ENCODE data around the gene CRYGN.

CRYGN gene

DNA sequence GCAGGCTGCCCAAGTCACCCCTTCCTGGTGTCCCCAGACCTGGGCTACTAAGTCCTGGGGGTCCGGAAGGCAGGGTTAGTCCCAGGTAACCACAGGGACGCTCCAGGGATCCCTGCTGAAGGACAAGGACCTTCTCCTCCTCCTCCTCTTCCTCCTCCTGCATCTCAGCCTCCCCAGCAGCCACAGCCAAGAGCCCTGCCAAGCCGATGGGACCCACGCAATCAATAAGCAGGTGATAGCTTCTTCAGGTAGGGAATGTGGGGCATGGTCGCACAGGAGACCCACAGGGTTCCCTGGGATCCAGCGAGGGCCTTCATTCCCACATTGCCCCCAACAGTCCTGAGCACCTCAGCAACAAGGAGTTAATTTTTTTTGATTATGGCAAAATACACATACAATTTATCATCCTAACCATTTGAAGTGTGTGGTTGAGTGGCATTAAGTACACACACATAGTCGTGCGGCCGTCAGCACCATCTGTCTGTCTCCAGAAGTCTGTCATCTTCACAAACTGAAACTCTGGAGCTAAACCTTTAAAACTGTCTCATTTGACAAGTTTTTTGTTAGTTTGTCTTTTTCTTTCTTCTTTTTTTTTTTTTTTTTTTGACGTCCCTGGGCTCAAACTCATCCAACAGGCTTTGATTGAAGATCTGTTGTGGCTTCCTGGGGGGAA lies 12.1 kb downstream of the CRYGN start:
- no peaks in the 10 kb centered on the region for H3K27me3 Mint-ChIP-seq
- H3K9me3 Mint-ChIP-seq: no peaks in the 10 kb centered on the region
- H3K27ac Mint-ChIP-seq: peak overlapping the region; percentile 65
- H3K36me3 Mint-ChIP-seq: no peaks in the 10 kb centered on the region
- no peak overlapping the region for H3K4me3 Mint-ChIP-seq
- peaks cover 52% of the 10 kb centered on the region for H3K4me1 Mint-ChIP-seq

GRCh38 chr7:151426904-151427704 lies 12.8 kb downstream of the CRYGN start:
- H3K36me3 Mint-ChIP-seq: no peaks in the 10 kb centered on the region
- peaks cover 48% of the 10 kb centered on the region for H3K4me1 Mint-ChIP-seq
- no peak overlapping the region for H3K4me3 Mint-ChIP-seq
- H3K9me3 Mint-ChIP-seq: no peaks in the 10 kb centered on the region
- no peak overlapping the region for H3K27ac Mint-ChIP-seq
- no peaks in the 10 kb centered on the region for H3K27me3 Mint-ChIP-seq

DNA sequence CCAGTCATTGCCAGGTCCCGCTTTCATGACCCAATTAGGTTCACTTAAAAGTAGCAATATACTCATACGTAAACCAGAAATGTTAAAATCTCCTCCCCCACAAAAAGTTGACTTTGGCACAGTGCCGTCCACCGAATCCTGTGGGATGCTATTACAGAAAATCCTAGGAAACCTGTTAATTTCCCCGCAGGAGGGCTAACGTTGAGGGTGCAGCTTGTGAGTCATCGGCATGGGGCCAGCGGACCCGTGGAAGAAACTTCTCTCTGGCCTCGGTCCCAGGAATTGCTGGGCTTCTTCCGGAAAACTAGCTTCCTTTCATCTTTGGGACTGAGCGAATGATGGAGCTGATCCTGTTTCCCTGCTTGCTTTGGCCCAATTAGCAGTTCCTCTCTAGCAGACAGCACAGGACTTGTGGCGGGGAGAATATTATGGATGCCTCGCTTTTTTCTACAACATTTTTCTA lies 13.5 kb downstream of the CRYGN start:
- no peaks in the 10 kb centered on the region for H3K27me3 Mint-ChIP-seq
- H3K4me3 Mint-ChIP-seq: no peak overlapping the region
- no peaks in the 10 kb centered on the region for H3K36me3 Mint-ChIP-seq
- no peak overlapping the region for H3K27ac Mint-ChIP-seq
- no peaks in the 10 kb centered on the region for H3K9me3 Mint-ChIP-seq
- H3K4me1 Mint-ChIP-seq: peaks cover 44% of the 10 kb centered on the region

GRCh38 chr7:151425670-151426440 lies 14.1 kb downstream of the CRYGN start:
- no peak overlapping the region for H3K27ac Mint-ChIP-seq
- peaks cover 39% of the 10 kb centered on the region for H3K4me1 Mint-ChIP-seq
- H3K36me3 Mint-ChIP-seq: no peaks in the 10 kb centered on the region
- H3K4me3 Mint-ChIP-seq: no peak overlapping the region
- H3K9me3 Mint-ChIP-seq: no peaks in the 10 kb centered on the region
- H3K27me3 Mint-ChIP-seq: no peaks in the 10 kb centered on the region

DNA sequence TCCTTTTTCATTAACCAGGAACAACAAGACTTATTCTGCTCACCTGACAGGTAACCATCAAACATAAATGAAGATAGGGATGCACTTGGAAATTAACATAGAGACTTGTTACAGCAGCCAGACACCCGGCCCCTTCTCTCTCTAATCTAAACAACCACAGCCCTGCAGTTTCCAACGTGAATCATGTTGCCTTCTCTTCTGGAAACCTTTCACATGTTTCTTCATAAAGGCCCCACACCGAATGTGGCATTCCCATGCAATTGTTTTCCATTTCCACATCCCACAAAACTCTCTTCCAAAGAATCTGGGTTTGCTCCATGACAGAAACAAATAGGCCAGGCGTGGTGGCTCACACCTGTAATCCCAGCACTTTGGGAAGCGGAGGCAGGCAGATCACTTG lies 15.1 kb downstream of the CRYGN start:
- Mint-ChIP-seq H3K4me3 (no peak overlapping the region), H3K36me3 (no peaks in the 10 kb centered on the region), H3K27ac (no peak overlapping the region), H3K9me3 (no peaks in the 10 kb centered on the region), H3K4me1 (peaks cover 29% of the 10 kb centered on the region), H3K27me3 (no peaks in the 10 kb centered on the region)

DNA sequence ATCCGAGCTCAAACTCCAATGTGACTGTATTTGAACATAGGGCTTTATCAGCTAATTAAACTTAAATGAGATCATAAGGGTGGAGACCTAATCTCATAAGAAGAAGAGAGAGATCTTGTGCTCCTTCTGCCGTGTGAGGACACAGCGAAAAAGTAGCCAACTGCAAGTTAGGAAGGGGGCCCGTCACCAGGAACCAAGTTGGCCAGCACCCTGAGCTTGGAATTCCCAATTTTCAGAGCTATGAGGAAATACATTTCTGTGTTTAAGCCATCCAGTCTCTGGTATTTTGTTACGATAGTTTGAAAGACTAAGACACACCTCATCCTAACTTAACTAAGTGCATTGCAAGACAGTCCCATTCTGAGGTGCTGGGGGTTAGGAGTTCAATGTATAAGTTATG lies 16.0 kb downstream of the CRYGN start:
- Mint-ChIP-seq H3K27ac (no peak overlapping the region), H3K27me3 (no peaks in the 10 kb centered on the region), H3K4me3 (no peak overlapping the region), H3K9me3 (no peaks in the 10 kb centered on the region), H3K36me3 (no peaks in the 10 kb centered on the region), H3K4me1 (peaks cover 21% of the 10 kb centered on the region)

DNA sequence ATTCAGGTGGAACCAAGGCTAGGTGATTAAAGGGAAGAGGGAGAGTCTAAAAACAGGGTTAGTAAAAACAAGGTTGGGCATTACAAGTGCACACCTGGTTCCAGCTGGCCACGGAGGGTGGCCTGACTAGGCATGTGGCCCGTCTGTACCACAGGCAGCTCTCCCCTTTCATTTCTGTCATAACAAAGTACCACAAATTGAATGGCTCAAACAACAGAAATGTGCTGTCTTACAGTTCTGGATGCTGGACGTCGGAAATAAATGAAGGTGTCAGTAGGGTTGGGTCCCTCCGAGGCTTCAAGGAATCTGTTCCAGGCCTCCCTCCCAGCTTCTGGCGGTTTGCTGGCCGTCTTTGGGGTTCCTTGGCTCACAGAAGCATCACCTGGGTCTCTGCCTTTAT lies 16.7 kb downstream of the CRYGN start:
- H3K27me3 Mint-ChIP-seq: no peaks in the 10 kb centered on the region
- peaks cover 2% of the 10 kb centered on the region for H3K36me3 Mint-ChIP-seq
- no peak overlapping the region for H3K4me3 Mint-ChIP-seq
- H3K9me3 Mint-ChIP-seq: no peaks in the 10 kb centered on the region
- no peak overlapping the region for H3K27ac Mint-ChIP-seq
- H3K4me1 Mint-ChIP-seq: peaks cover 13% of the 10 kb centered on the region

GRCh38 chr7:151422212-151422611 lies 17.7 kb downstream of the CRYGN start:
- no peak overlapping the region for H3K27ac Mint-ChIP-seq
- peaks cover 4% of the 10 kb centered on the region for H3K36me3 Mint-ChIP-seq
- H3K9me3 Mint-ChIP-seq: no peaks in the 10 kb centered on the region
- H3K4me1 Mint-ChIP-seq: peaks cover 6% of the 10 kb centered on the region
- no peak overlapping the region for H3K4me3 Mint-ChIP-seq
- H3K27me3 Mint-ChIP-seq: no peaks in the 10 kb centered on the region

- H3K4me1 Mint-ChIP-seq: peaks cover 5% of the 10 kb centered on the region
- peaks cover 4% of the 10 kb centered on the region for H3K36me3 Mint-ChIP-seq
- H3K27ac Mint-ChIP-seq: no peak overlapping the region
- H3K4me3 Mint-ChIP-seq: no peak overlapping the region
- H3K9me3 Mint-ChIP-seq: no peaks in the 10 kb centered on the region
- no peaks in the 10 kb centered on the region for H3K27me3 Mint-ChIP-seq
These were observed 19.8 kb downstream of the CRYGN start for GRCh38 chr7:151420144-151420543.

- Mint-ChIP-seq H3K27ac (no peak overlapping the region), H3K36me3 (peaks cover 6% of the 10 kb centered on the region), H3K27me3 (peaks cover 4% of the 10 kb centered on the region), H3K4me3 (no peak overlapping the region), H3K9me3 (peaks cover 4% of the 10 kb centered on the region), H3K4me1 (peaks cover 32% of the 10 kb centered on the region)
These were observed 23.0 kb downstream of the CRYGN start for GRCh38 chr7:151416941-151417315.

- Mint-ChIP-seq H3K27me3 (peaks cover 7% of the 10 kb centered on the region), H3K36me3 (peaks cover 6% of the 10 kb centered on the region), H3K4me3 (no peak overlapping the region), H3K9me3 (peaks cover 4% of the 10 kb centered on the region), H3K27ac (no peak overlapping the region), H3K4me1 (peaks cover 34% of the 10 kb centered on the region)
These were observed 23.6 kb downstream of the CRYGN start for GRCh38 chr7:151416112-151416940.

DNA sequence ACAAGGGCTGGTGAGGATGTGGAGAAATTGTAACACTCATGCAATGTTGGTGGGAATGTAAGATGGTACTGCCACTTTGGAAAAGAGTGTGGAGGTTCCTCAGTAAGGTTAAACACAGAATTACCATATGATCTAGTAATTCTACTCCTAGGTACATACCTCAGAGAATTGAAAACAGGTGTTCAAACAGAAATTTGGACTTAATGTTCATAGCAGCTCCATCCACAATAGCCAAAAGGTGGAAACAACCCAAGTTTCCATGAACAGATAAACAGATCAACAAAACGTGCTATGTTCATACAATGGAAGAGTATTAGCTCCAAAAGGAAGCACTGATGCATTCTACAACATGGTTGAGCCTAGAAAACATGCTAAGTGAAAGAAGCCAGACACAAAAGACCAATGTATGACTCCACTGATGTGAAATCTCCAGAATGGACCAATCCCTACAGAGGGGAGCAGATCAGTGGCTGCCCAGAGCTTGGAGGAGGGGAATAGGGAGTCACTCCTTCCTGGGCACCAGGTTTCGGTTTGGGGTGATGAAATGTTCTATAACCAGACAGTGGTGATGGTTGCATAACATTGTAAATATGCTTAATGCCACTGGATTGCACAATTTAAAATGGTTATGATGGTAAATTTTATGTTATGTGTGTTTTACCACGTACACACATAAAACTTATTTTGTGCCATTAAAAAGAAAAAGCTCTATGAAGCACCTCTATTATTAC lies 24.4 kb downstream of the CRYGN start:
- H3K9me3 Mint-ChIP-seq: peaks cover 4% of the 10 kb centered on the region
- H3K27me3 Mint-ChIP-seq: peaks cover 13% of the 10 kb centered on the region
- H3K27ac Mint-ChIP-seq: no peak overlapping the region
- peaks cover 6% of the 10 kb centered on the region for H3K36me3 Mint-ChIP-seq
- no peak overlapping the region for H3K4me3 Mint-ChIP-seq
- peaks cover 41% of the 10 kb centered on the region for H3K4me1 Mint-ChIP-seq

DNA sequence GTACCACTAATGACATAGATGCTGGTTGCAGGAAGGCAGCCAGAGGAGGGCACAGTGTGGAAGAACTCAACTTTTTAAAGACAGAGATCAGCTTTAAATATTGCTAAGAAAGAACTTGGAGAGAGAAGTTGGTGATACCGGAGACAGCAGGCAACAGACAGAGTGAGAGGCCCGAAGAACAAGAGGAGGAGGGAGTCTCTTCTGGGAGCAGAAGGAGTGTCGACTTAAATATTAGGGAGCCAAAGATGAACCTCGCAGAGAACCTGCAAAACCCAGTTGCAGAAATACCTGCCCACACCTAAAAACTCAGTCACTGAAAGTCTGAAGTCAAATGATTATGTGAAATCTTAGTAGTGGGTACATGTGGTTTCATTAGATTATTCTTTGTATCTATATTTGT lies 26.7 kb downstream of the CRYGN start:
- Mint-ChIP-seq H3K36me3 (peaks cover 5% of the 10 kb centered on the region), H3K4me1 (peaks cover 47% of the 10 kb centered on the region), H3K27me3 (peaks cover 19% of the 10 kb centered on the region), H3K27ac (peak overlapping the region; percentile 9), H3K9me3 (peaks cover 4% of the 10 kb centered on the region), H3K4me3 (no peak overlapping the region)

- no peak overlapping the region for H3K27ac Mint-ChIP-seq
- H3K4me3 Mint-ChIP-seq: no peak overlapping the region
- peaks cover 19% of the 10 kb centered on the region for H3K27me3 Mint-ChIP-seq
- H3K4me1 Mint-ChIP-seq: peaks cover 47% of the 10 kb centered on the region
- H3K9me3 Mint-ChIP-seq: peaks cover 4% of the 10 kb centered on the region
- peaks cover 2% of the 10 kb centered on the region for H3K36me3 Mint-ChIP-seq
These were observed 27.6 kb downstream of the CRYGN start for GRCh38 chr7:151412318-151412717.

GRCh38 chr7:151411551-151411950 lies 28.4 kb downstream of the CRYGN start:
- Mint-ChIP-seq H3K27me3 (peaks cover 20% of the 10 kb centered on the region), H3K36me3 (peaks cover 2% of the 10 kb centered on the region), H3K27ac (no peak overlapping the region), H3K4me3 (no peak overlapping the region), H3K4me1 (peaks cover 47% of the 10 kb centered on the region), H3K9me3 (peaks cover 4% of the 10 kb centered on the region)

All from activated naive CD4-positive, alpha-beta T cell treated with anti-CD3 and anti-CD28 coated beads, Interleukin-2, amount 50 U/mL, for 24 hours (primary cell).